Ishikawa (cell line): ENCODE results near the gene EPB41L5.

Experiments
- NFIC ChIP-seq: IDR thresholded peaks from 2 replicates; pipeline ENCODE4 v1.6.1; 2012
- TF ChIP-seq, protein P1 (sequence below): IDR thresholded peaks from 2 replicates; pipeline ENCODE4 v1.6.1; 2012; ENCODE audit warnings: low read depth, mild to moderate bottlenecking
- TF ChIP-seq, protein P2 (sequence below): IDR thresholded peaks from 2 replicates; pipeline ENCODE4 v1.6.1; 2012

DNA sequence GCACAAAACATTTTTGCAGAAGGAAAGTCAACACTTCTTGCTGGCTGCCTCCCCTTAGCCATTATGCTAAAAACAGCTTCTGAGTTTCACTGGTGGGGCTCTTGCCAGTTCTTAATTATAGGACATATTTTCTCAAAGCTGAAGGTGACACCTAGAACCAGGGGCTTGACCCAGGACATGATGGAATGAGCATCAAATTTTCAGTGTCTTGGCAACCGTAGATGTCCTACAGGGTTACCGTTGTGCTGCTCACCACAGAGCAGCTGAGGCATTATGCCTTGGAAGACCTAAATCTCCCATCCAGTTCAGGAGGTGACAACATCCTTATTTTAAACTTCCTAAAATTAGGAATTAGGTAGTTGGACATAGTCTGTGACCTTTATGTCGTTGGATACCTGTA is 163.6 kb downstream of the EPB41L5 start:
- no peak for TF ChIP-seq NFIC
- TF ChIP-seq, protein P1, sequence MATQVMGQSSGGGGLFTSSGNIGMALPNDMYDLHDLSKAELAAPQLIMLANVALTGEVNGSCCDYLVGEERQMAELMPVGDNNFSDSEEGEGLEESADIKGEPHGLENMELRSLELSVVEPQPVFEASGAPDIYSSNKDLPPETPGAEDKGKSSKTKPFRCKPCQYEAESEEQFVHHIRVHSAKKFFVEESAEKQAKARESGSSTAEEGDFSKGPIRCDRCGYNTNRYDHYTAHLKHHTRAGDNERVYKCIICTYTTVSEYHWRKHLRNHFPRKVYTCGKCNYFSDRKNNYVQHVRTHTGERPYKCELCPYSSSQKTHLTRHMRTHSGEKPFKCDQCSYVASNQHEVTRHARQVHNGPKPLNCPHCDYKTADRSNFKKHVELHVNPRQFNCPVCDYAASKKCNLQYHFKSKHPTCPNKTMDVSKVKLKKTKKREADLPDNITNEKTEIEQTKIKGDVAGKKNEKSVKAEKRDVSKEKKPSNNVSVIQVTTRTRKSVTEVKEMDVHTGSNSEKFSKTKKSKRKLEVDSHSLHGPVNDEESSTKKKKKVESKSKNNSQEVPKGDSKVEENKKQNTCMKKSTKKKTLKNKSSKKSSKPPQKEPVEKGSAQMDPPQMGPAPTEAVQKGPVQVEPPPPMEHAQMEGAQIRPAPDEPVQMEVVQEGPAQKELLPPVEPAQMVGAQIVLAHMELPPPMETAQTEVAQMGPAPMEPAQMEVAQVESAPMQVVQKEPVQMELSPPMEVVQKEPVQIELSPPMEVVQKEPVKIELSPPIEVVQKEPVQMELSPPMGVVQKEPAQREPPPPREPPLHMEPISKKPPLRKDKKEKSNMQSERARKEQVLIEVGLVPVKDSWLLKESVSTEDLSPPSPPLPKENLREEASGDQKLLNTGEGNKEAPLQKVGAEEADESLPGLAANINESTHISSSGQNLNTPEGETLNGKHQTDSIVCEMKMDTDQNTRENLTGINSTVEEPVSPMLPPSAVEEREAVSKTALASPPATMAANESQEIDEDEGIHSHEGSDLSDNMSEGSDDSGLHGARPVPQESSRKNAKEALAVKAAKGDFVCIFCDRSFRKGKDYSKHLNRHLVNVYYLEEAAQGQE: no peak
- TF ChIP-seq, protein P2, sequence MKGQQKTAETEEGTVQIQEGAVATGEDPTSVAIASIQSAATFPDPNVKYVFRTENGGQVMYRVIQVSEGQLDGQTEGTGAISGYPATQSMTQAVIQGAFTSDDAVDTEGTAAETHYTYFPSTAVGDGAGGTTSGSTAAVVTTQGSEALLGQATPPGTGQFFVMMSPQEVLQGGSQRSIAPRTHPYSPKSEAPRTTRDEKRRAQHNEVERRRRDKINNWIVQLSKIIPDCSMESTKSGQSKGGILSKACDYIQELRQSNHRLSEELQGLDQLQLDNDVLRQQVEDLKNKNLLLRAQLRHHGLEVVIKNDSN: no peak
